Measurements from ENCODE around the gene ZNF213.
A peak's percentile ranks its signal among the peaks of the same experiment; 100 is the strongest.

Gene ZNF213

GRCh38 chr16:3135126-3135715 lies 392 bp downstream of the ZNF213 start:
- Histone ChIP-seq H3K79me2 (ENCODE audit: low read length) (peaks cover 21% of the 10 kb centered on the region), H3K9me2 (replicated peaks; ENCODE audit: insufficient read depth, low read length) (no peaks in the 10 kb centered on the region), H3K9me3 (replicated peaks; ENCODE audit: insufficient read depth, low read length) (no peaks in the 10 kb centered on the region), H3K4me2 (ENCODE audit: low read depth, low read length) (peak overlapping the region; percentile 84), H3K9ac (ENCODE audit: low read length) (peak overlapping the region; percentile 76), H3F3A (ENCODE audit: insufficient read depth, low read length) (peaks cover 6% of the 10 kb centered on the region), H3K36me3 (replicated peaks; ENCODE audit: insufficient read depth, low read length) (no peaks in the 10 kb centered on the region; the same call in 1 of the 2 replicates), H3K4me3 (ENCODE audit: low read length) (peak overlapping the region; percentile 81), H3K27me3 (replicated peaks; ENCODE audit: insufficient read depth, low read length) (no peaks in the 10 kb centered on the region), H2AFZ (ENCODE audit: low read length) (peak overlapping the region; percentile 86), H4K20me1 (ENCODE audit: insufficient read depth, low read length) (no peaks in the 10 kb centered on the region), H3K4me1 (ENCODE audit: low read length) (peaks cover 2% of the 10 kb centered on the region; the same call in 1 of the 2 replicates), H3K27ac (ENCODE audit: low read length) (peak overlapping the region; percentile 54; the same call in 1 of the 2 replicates)
- DNase-seq = no peak
- no peak for TF ChIP-seq EZH2 (optimal IDR thresholded peaks at IDR 0.05; ENCODE audit: low read depth, low read length)
- TF ChIP-seq EZH2phosphoT487 (IDR thresholded peaks at IDR 0.05; ENCODE audit: low read length) = no peak
- no peak for TF ChIP-seq CTCF (IDR thresholded peaks at IDR 0.05; ENCODE audit: low read length)

GRCh38 chr16:3137267-3137666 lies 2.4 kb downstream of the ZNF213 start:
- H2AFZ ChIP-seq (ENCODE audit: low read length) = no peak overlapping the region
- H3K4me2 ChIP-seq (ENCODE audit: low read depth, low read length) = no peak overlapping the region
- no peaks in the 10 kb centered on the region for H3K27me3 ChIP-seq (replicated peaks; ENCODE audit: insufficient read depth, low read length)
- H3K9me3 ChIP-seq (replicated peaks; ENCODE audit: insufficient read depth, low read length) = no peaks in the 10 kb centered on the region
- peaks cover 4% of the 10 kb centered on the region for H3F3A ChIP-seq (ENCODE audit: insufficient read depth, low read length)
- no peak overlapping the region for H3K27ac ChIP-seq (ENCODE audit: low read length)
- H3K9ac ChIP-seq (ENCODE audit: low read length) = no peak overlapping the region
- no peaks in the 10 kb centered on the region for H3K9me2 ChIP-seq (replicated peaks; ENCODE audit: insufficient read depth, low read length)
- H3K4me1 ChIP-seq (ENCODE audit: low read length) = peaks cover 2% of the 10 kb centered on the region; the same call in 1 of the 2 replicates
- H3K36me3 ChIP-seq (replicated peaks; ENCODE audit: insufficient read depth, low read length) = no peaks in the 10 kb centered on the region
- no peak overlapping the region for H3K4me3 ChIP-seq (ENCODE audit: low read length)
- no peaks in the 10 kb centered on the region for H4K20me1 ChIP-seq (ENCODE audit: insufficient read depth, low read length)
- peaks cover 21% of the 10 kb centered on the region for H3K79me2 ChIP-seq (ENCODE audit: low read length)
- no peak for DNase-seq
- no peak for TF ChIP-seq EZH2 (optimal IDR thresholded peaks at IDR 0.05; ENCODE audit: low read depth, low read length)
- no peak for TF ChIP-seq CTCF (IDR thresholded peaks at IDR 0.05; ENCODE audit: low read length)
- no peak for TF ChIP-seq EZH2phosphoT487 (IDR thresholded peaks at IDR 0.05; ENCODE audit: low read length)

- Histone ChIP-seq H3K79me2 (ENCODE audit: low read length) (peaks cover 11% of the 10 kb centered on the region), H3K4me3 (ENCODE audit: low read length) (no peak overlapping the region), H3F3A (ENCODE audit: insufficient read depth, low read length) (peaks cover 4% of the 10 kb centered on the region), H3K9ac (ENCODE audit: low read length) (no peak overlapping the region), H3K36me3 (replicated peaks; ENCODE audit: insufficient read depth, low read length) (no peaks in the 10 kb centered on the region), H3K4me1 (ENCODE audit: low read length) (peaks cover 2% of the 10 kb centered on the region; the same call in 1 of the 2 replicates), H3K4me2 (ENCODE audit: low read depth, low read length) (no peak overlapping the region), H3K9me3 (replicated peaks; ENCODE audit: insufficient read depth, low read length) (no peaks in the 10 kb centered on the region), H4K20me1 (ENCODE audit: insufficient read depth, low read length) (no peaks in the 10 kb centered on the region), H3K9me2 (replicated peaks; ENCODE audit: insufficient read depth, low read length) (no peaks in the 10 kb centered on the region), H3K27ac (ENCODE audit: low read length) (no peak overlapping the region), H2AFZ (ENCODE audit: low read length) (no peak overlapping the region), H3K27me3 (replicated peaks; ENCODE audit: insufficient read depth, low read length) (no peaks in the 10 kb centered on the region)
- DNase-seq = no peak
- TF ChIP-seq EZH2 (optimal IDR thresholded peaks at IDR 0.05; ENCODE audit: low read depth, low read length) (no peak), CTCF (IDR thresholded peaks at IDR 0.05; ENCODE audit: low read length) (no peak), EZH2phosphoT487 (IDR thresholded peaks at IDR 0.05; ENCODE audit: low read length) (no peak)
Measured at GRCh38 chr16:3138342-3138741, 3.5 kb downstream of the ZNF213 start.
